Measurements from ENCODE around the gene STK24. TPM values are rescaled to one million over a fixed set of nuclear protein-coding genes. Genes with fewer than 3 reads are reported as not detected.

The STK24 gene
- total and polyA plus RNA-seq, 2 of the 8 experiments (the other 6 are each of a cell fraction or from before 2014, with no cell fraction given) = 62.8 to 143 TPM

GRCh38 chr13:98519976-98520375 is 56.9 kb downstream of the STK24 start:
- no peak overlapping the region for H2AK5ac ChIP-seq (ENCODE audit: low read depth, low read length)
- POLR2A ChIA-PET (ENCODE audit: partially characterized antibody) = interaction anchor here (1.0 kb wide), 1 partner anchor 16 kb away, joined by 3 read pairs; no protein-coding TSS in a partner anchor
- no peak overlapping the region for H3K18ac ChIP-seq (ENCODE audit: extremely low read depth, low read length)
- H4K91ac ChIP-seq (replicated peaks; ENCODE audit: insufficient read length, low read length) = no peak overlapping the region
- peaks cover 38 to 47% of the 10 kb centered on the region in 2 experiments for H4K20me1 ChIP-seq (replicated peaks in 1 of 2; ENCODE audit: control insufficient read depth in 1 of 2, insufficient read depth in 2 of 2, low read length in 2 of 2)
- H3K4me2 ChIP-seq (ENCODE audit: insufficient read depth in 1 of 2, low read depth in 2 of 2, low read length in 2 of 2) = no peak overlapping the region
- peaks cover 46% of the 10 kb centered on the region for H3K79me1 ChIP-seq (ENCODE audit: low read depth, low read length)
- no peak overlapping the region for H3K9ac ChIP-seq (replicated peaks in 1 of 4; ENCODE audit: extremely low read depth in 1 of 4, low read depth in 3 of 4, low read length in 3 of 4)
- no peak overlapping the region for H3K4me3 ChIP-seq (ENCODE audit: extremely low read depth in 1 of 4, insufficient read depth in 2 of 4, low read depth in 3 of 4, low read length in 4 of 4)
- no peak overlapping the region for H2BK20ac ChIP-seq (ENCODE audit: low read length)
- DNase-seq (ENCODE audit: low read depth in 1 of 2, low spot score in 2 of 2) = no peak
- CTCF ChIA-PET (ENCODE audit: partially characterized antibody) = interaction anchor here (0.8 to 2.5 kb wide), 11 partner anchors 9 to 156 kb away, joined by 3 to 13 read pairs (median 4); no protein-coding TSS in a partner anchor
- H3K23ac ChIP-seq (ENCODE audit: insufficient read length) = no peak overlapping the region
- H3K14ac ChIP-seq (ENCODE audit: insufficient read length) = no peak overlapping the region
- H3K4ac ChIP-seq (replicated peaks; ENCODE audit: insufficient read length, low read depth, low read length) = no peak overlapping the region
- no peak for FAIRE-seq
- H3K23me2 ChIP-seq (ENCODE audit: low read depth, low read length) = no peaks in the 10 kb centered on the region
- WGBS, 2 experiments (ENCODE audit: extremely low coverage in 1 of 2, insufficient coverage in 1 of 2, insufficient read length in 1 of 2, insufficient replicate concordance in 2 of 2, low coverage in 1 of 2, low lambda C conversion rate in 2 of 2, missing lambda C conversion rate in 1 of 2) = 79% methylated on average over 4 of the region's 4 CpGs; no CpG with 5 or more reads in 1 of the 2 experiments
- H3K79me2 ChIP-seq (ENCODE audit: control insufficient read depth in 1 of 2, insufficient read depth in 2 of 2, low read length in 2 of 2) = peaks cover 5 to 91% of the 10 kb centered on the region in 2 experiments
- no peak overlapping the region for H2BK12ac ChIP-seq (ENCODE audit: low read depth, low read length)
- no peak overlapping the region for H2BK15ac ChIP-seq (ENCODE audit: low read length)
- H3K27me3 ChIP-seq (replicated peaks in 1 of 4; ENCODE audit: control insufficient read depth in 3 of 4, extremely low read depth in 1 of 4, insufficient read depth in 3 of 4, low read length in 3 of 4) = no peaks in the 10 kb centered on the region
- H3K9me3 ChIP-seq (ENCODE audit: insufficient read depth in 2 of 2, low read depth in 1 of 2, low read length in 1 of 2) = no peaks in the 10 kb centered on the region
- H2BK120ac ChIP-seq (replicated peaks; ENCODE audit: low read depth, low read length) = no peak overlapping the region
- no peak overlapping the region for H2BK5ac ChIP-seq (ENCODE audit: low read depth, low read length)
- H3K36me3 ChIP-seq (ENCODE audit: control insufficient read depth in 2 of 4, insufficient read depth in 4 of 4, low read length in 3 of 4) = peaks cover 0 to 8% (median 0%) of the 10 kb centered on the region in 4 experiments; a peak in 3 of 8 replicates
- no peak overlapping the region for H3K56ac ChIP-seq (replicated peaks; ENCODE audit: insufficient read length, low read depth, low read length)
- no peak overlapping the region for H4K8ac ChIP-seq (ENCODE audit: extremely low read depth, insufficient read depth, low read length)
- peaks cover 0 to 40% (median 18%) of the 10 kb centered on the region in 4 experiments; a peak in 6 of 7 replicates for H3K4me1 ChIP-seq (replicated peaks in 1 of 4; ENCODE audit: control insufficient read depth in 3 of 4, insufficient read depth in 4 of 4, low read length in 3 of 4)
- TF ChIP-seq BRCA1 (IDR thresholded peaks at IDR 0.05; ENCODE audit: low read depth, low read length) = no peak
- no peak overlapping the region for H4K5ac ChIP-seq (ENCODE audit: insufficient read length, low read depth, low read length)
- H2AFZ ChIP-seq (ENCODE audit: low read length) = no peak overlapping the region
- H3K27ac ChIP-seq (ENCODE audit: low read depth, low read length) = no peak overlapping the region
